K562 (cell line): ENCODE data around the gene IL1RL1. TPM values are rescaled to one million over a fixed set of nuclear protein-coding genes. Genes with fewer than 3 reads are reported as not detected.

ENCODE experiments used
- ARHGAP35 ChIP-seq: fragments of 450-650 bp; IDR thresholded peaks from 2 replicates; pipeline ENCODE4 v1.6.1; 2018; ENCODE audit not compliant: partially characterized antibody
- ATF3 ChIP-seq, 2 experiments: fragments of 450-650 bp in 1 of 2; sonication (generic) in 1 of 2; formaldehyde crosslinking in 1 of 2; IDR thresholded peaks in 1 of 2; conservative IDR thresholded peaks in 1 of 2; 2 replicates each; pipeline versions ENCODE4 v1.6.1 to v1.8.1; 2016 to 2023; ENCODE audit warnings: mild to moderate bottlenecking in 2 of 2, moderate library complexity in 2 of 2, inconsistent platforms in 1 of 2, missing genetic modification reagents in 1 of 2
- CCNT2 ChIP-seq: IDR thresholded peaks from 2 replicates; pipeline ENCODE4 v1.6.1; 2011; ENCODE audit warnings: borderline replicate concordance, low read depth, mild to moderate bottlenecking, moderate library complexity, mixed read lengths, low read length; ENCODE audit not compliant: insufficient read length; ENCODE audit errors: extremely low read depth
- CREM ChIP-seq: IDR thresholded peaks from 2 replicates; pipeline ENCODE4 v1.6.1; 2014; ENCODE audit warnings: antibody characterized with exemption, low read depth
- EP300 ChIP-seq: IDR thresholded peaks from 2 replicates; pipeline ENCODE4 v1.6.1; 2012; ENCODE audit warnings: low read length, improper control_type of control experiment
- ESRRA ChIP-seq: fragments of 450-650 bp; IDR thresholded peaks from 2 replicates; pipeline ENCODE4 v1.6.1; 2014; ENCODE audit warnings: low read depth, mild to moderate bottlenecking, moderate library complexity, borderline replicate concordance
- FIP1L1 ChIP-seq: fragments of 200-400 bp; formaldehyde crosslinking; IDR thresholded peaks from 2 replicates; pipeline ENCODE4 v1.6.1; 2018; ENCODE audit warnings: mild to moderate bottlenecking, low read depth, low read length; ENCODE audit not compliant: poor library complexity, severe bottlenecking
- HMBOX1 ChIP-seq: sonication (generic); IDR thresholded peaks from 2 replicates; pipeline ENCODE4 v1.6.1; 2016
- JUN ChIP-seq, 2 experiments: sonication (generic) in 1 of 2; formaldehyde crosslinking in 1 of 2; IDR thresholded peaks; 2 replicates each; pipeline versions ENCODE4 v1.6.1 to v1.8.0; 2012 to 2022; ENCODE audit warnings: borderline replicate concordance in 2 of 2, mild to moderate bottlenecking in 2 of 2, improper control_type of control experiment in 1 of 2, low read depth in 1 of 2, low read length in 1 of 2, missing genetic modification reagents in 1 of 2
- KDM1A ChIP-seq, 2 experiments: fragments of 450-650 bp; IDR thresholded peaks; 2 replicates each; pipeline ENCODE4 v1.6.1; 2016; ENCODE audit warnings: mild to moderate bottlenecking in 2 of 2
- MAFF ChIP-seq: IDR thresholded peaks from 2 replicates; pipeline ENCODE4 v1.6.1; 2012; ENCODE audit warnings: low read length, improper control_type of control experiment
- MAFK ChIP-seq: IDR thresholded peaks from 2 replicates; pipeline ENCODE4 v1.6.1; 2011; ENCODE audit warnings: low read length, improper control_type of control experiment
- MBD2 ChIP-seq: sonication (generic); IDR thresholded peaks from 2 replicates; pipeline ENCODE4 v1.6.1; 2016; ENCODE audit warnings: low read depth, borderline replicate concordance
- NCOA6 ChIP-seq: fragments of 450-650 bp; IDR thresholded peaks from 2 replicates; pipeline ENCODE4 v1.6.1; 2017; ENCODE audit warnings: mild to moderate bottlenecking
- NR2C1 ChIP-seq, 2 experiments: fragments of 450-650 bp; IDR thresholded peaks; 2 replicates each; pipeline ENCODE4 v1.6.1; 2017; ENCODE audit warnings: mild to moderate bottlenecking in 2 of 2, antibody characterized with exemption in 1 of 2, inconsistent platforms in 1 of 2, missing compliant biosample characterization in 1 of 2, missing genetic modification characterization in 1 of 2
- OTX1 ChIP-seq: fragments of 450-650 bp; formaldehyde crosslinking; IDR thresholded peaks from 2 replicates; pipeline ENCODE4 v1.4.0; 2022; ENCODE audit warnings: mild to moderate bottlenecking
- TAF15 ChIP-seq: fragments of 200-400 bp; formaldehyde crosslinking; IDR thresholded peaks from 2 replicates; pipeline ENCODE4 v1.6.1; 2017; ENCODE audit warnings: mild to moderate bottlenecking, low read depth, low read length, moderate library complexity
- TBL1XR1 ChIP-seq, 2 experiments: IDR thresholded peaks; 2 replicates each; pipeline ENCODE4 v1.6.1; 2012; ENCODE audit warnings: improper control_type of control experiment in 2 of 2, low read length in 2 of 2, mild to moderate bottlenecking in 1 of 2
- TCF3 ChIP-seq: sonication (generic); formaldehyde crosslinking; IDR thresholded peaks from 2 replicates; pipeline ENCODE4 v1.4.0; 2020; ENCODE audit warnings: mild to moderate bottlenecking, missing genetic modification reagents
- TRIM24 ChIP-seq, 2 experiments: fragments of 450-650 bp; IDR thresholded peaks; 2 replicates each; pipeline ENCODE4 v1.6.1; 2016
- ZBTB8A ChIP-seq: fragments of 450-650 bp; IDR thresholded peaks from 2 replicates; pipeline ENCODE4 v1.6.1; 2018; ENCODE audit warnings: mild to moderate bottlenecking, moderate library complexity; ENCODE audit not compliant: partially characterized antibody
- ZC3H8 ChIP-seq: fragments of 450-650 bp; IDR thresholded peaks from 2 replicates; pipeline ENCODE4 v1.6.1; 2017
- ZNF316 ChIP-seq: fragments of 450-650 bp; IDR thresholded peaks from 2 replicates; pipeline ENCODE4 v1.6.1; 2016
- ZNF639 ChIP-seq, 2 experiments: fragments of 200-800 bp in 1 of 2; sonication (Bioruptor generic) in 1 of 2; sonication (generic) in 1 of 2; formaldehyde crosslinking in 1 of 2; IDR thresholded peaks in 1 of 2; conservative IDR thresholded peaks in 1 of 2; 2 replicates each; pipeline versions ENCODE4 v1.5.0 to v1.6.1; 2016 to 2020; ENCODE audit warnings: missing compliant biosample characterization in 1 of 2, missing genetic modification characterization in 1 of 2, missing genetic modification reagents in 1 of 2
- polyA plus RNA-seq, 8 experiments: library from polyadenylated mRNA; depleted of rRNA in 4 of 8; stranded (reverse) in 5 of 8; unstranded in 3 of 8; fragments of >200 nt; fragmentation: Nextera tagmentation in 2 of 8; fragmentation: Illumina TruSeq in 1 of 8; extraction: Ambion mirVana in 2 of 8; extraction: Trizol in 1 of 8; gene quantifications; 2 replicates each; pipeline versions ENCODE4 v1.2.1 to v1.2.3, GENCODE V29; 2011 to 2014; ENCODE audit warnings: inconsistent platforms in 1 of 8, missing spikeins in 1 of 8
- total RNA-seq, 7 experiments: library from RNA; depleted of rRNA in 6 of 7; stranded (reverse); fragments of >200 nt in 6 of 7; fragmentation: Illumina TruSeq in 2 of 7; extraction: Trizol in 2 of 7; gene quantifications; 2 replicates each; pipeline versions ENCODE4 v1.2.1 to v1.2.3, GENCODE V29; 2011 to 2021; ENCODE audit warnings: low replicate concordance in 1 of 7

Gene IL1RL1
- total and polyA plus RNA-seq, 9 of the 15 experiments (the other 6 are each of a cell fraction or from before 2014, with no cell fraction given), result 0.06 to 3.3 (median 0.59) TPM

GRCh38 chr2:102337481-102338386 lies 26.4 kb downstream of the IL1RL1 start (continued):
- TF ChIP-seq ZNF639 (CRISPR knock-in tag; conservative IDR thresholded peaks at IDR 0.05 in 1 of 2, IDR thresholded peaks at IDR 0.05 in 1 of 2) (peak in 1 of 2 experiments; percentile 56; a peak in 1 of 4 replicates), JUN (IDR thresholded peaks at IDR 0.05; ENCODE audit: borderline replicate concordance, low read depth, low read length) (peak; percentile 60; the same call in 1 of the 2 replicates), JUN (CRISPR knock-in tag; IDR thresholded peaks at IDR 0.05; ENCODE audit: borderline replicate concordance) (no peak), NCOA6 (no peak), MAFK (peak; percentile 42; the same call in 1 of the 2 replicates), TBL1XR1 (IDR thresholded peaks at IDR 0.05; ENCODE audit: low read length in 2 of 2) (peak in 1 of 2 experiments; percentile 27; a peak in 1 of 4 replicates), ARHGAP35 (no peak), NR2C1 (IDR thresholded peaks at IDR 0.05) (no peak), NR2C1 (tag; IDR thresholded peaks at IDR 0.05) (peak; percentile 29; the same call in 1 of the 2 replicates), CREM (peak; percentile 42; the same call in 1 of the 2 replicates), TAF15 (no peak), OTX1 (CRISPR knock-in tag) (no peak), EP300 (peak; percentile 60; the same call in 1 of the 2 replicates), CCNT2 (peak; percentile 17), ATF3 (IDR thresholded peaks at IDR 0.05) (peak; percentile 77), ATF3 (CRISPR knock-in tag; conservative IDR thresholded peaks at IDR 0.05) (no peak), ESRRA (peak; percentile 38; the same call in 1 of the 2 replicates), MAFF (peak; percentile 29; the same call in 1 of the 2 replicates), ZBTB8A (no peak), ZNF316 (peak; percentile 78), TRIM24 (IDR thresholded peaks at IDR 0.05) (peak in 1 of 2 experiments; percentile 21; a peak in 1 of 4 replicates), MBD2 (no peak), TCF3 (peak; percentile 63), ZC3H8 (no peak), FIP1L1 (no peak), HMBOX1 (peak; percentile 95), KDM1A (IDR thresholded peaks at IDR 0.05) (peak; percentile 47 to 72; a peak in 3 of 4 replicates)
